Measurements from ENCODE around the gene GSTO2.
A peak's percentile ranks its signal among the peaks of the same experiment; 100 is the strongest.

Gene GSTO2

GRCh38 chr10:104327745-104328645 is 59.0 kb downstream of the GSTO2 start:
- Histone ChIP-seq H3K79me2 (peaks cover 22% of the 10 kb centered on the region), H3K9ac (no peak overlapping the region), H3K4me2 (ENCODE audit: low read length) (no peak overlapping the region), H3K27me3 (ENCODE audit: control insufficient read depth, insufficient read depth, low read length) (no peaks in the 10 kb centered on the region), H3K4me1 (peaks cover 2% of the 10 kb centered on the region), H3K4me3 (ENCODE audit: low read depth, low read length) (no peak overlapping the region), H2AFZ (no peak overlapping the region), H3K27ac (peak overlapping the region; percentile 42), H3K9me3 (ENCODE audit: control insufficient read depth, low read length) (no peaks in the 10 kb centered on the region), H3K36me3 (ENCODE audit: control insufficient read depth, insufficient read depth, low read length) (no peaks in the 10 kb centered on the region)
- TF ChIP-seq CTCF (IDR thresholded peaks at IDR 0.05): no peak

- H3K9ac ChIP-seq: no peak overlapping the region
Measured at GRCh38 chr10:104328646-104328895, 59.6 kb downstream of the GSTO2 start.

GRCh38 chr10:104328896-104329710 is 60.1 kb downstream of the GSTO2 start:
- peak overlapping the region; percentile 49 for H3K27ac ChIP-seq
- H3K4me3 ChIP-seq (ENCODE audit: low read depth, low read length): no peak overlapping the region
- no peak overlapping the region for H3K9ac ChIP-seq
- peaks cover 24% of the 10 kb centered on the region for H3K79me2 ChIP-seq
- H3K9me3 ChIP-seq (ENCODE audit: control insufficient read depth, low read length): no peaks in the 10 kb centered on the region
- H3K36me3 ChIP-seq (ENCODE audit: control insufficient read depth, insufficient read depth, low read length): no peaks in the 10 kb centered on the region
- TF ChIP-seq CTCF (IDR thresholded peaks at IDR 0.05): no peak
- peaks cover 2% of the 10 kb centered on the region for H3K4me1 ChIP-seq
- H3K27me3 ChIP-seq (ENCODE audit: control insufficient read depth, insufficient read depth, low read length): no peaks in the 10 kb centered on the region
- H3K4me2 ChIP-seq (ENCODE audit: low read length): no peak overlapping the region
- H2AFZ ChIP-seq: no peak overlapping the region

More at GRCh38 chr10:104328646-104328895, 59.6 kb downstream of the GSTO2 start:
- TF ChIP-seq CTCF (IDR thresholded peaks at IDR 0.05): no peak
- no peaks in the 10 kb centered on the region for H3K9me3 ChIP-seq (ENCODE audit: control insufficient read depth, low read length)
- no peak overlapping the region for H3K4me3 ChIP-seq (ENCODE audit: low read depth, low read length)
- H3K4me2 ChIP-seq (ENCODE audit: low read length): no peak overlapping the region
- peak overlapping the region; percentile 42 for H3K27ac ChIP-seq
- no peaks in the 10 kb centered on the region for H3K36me3 ChIP-seq (ENCODE audit: control insufficient read depth, insufficient read depth, low read length)
- no peak overlapping the region for H2AFZ ChIP-seq
- H3K79me2 ChIP-seq: peaks cover 22% of the 10 kb centered on the region
- peaks cover 2% of the 10 kb centered on the region for H3K4me1 ChIP-seq
- no peaks in the 10 kb centered on the region for H3K27me3 ChIP-seq (ENCODE audit: control insufficient read depth, insufficient read depth, low read length)

- Histone ChIP-seq H3K4me3 (ENCODE audit: low read depth, low read length) (no peak overlapping the region), H3K79me2 (peaks cover 29% of the 10 kb centered on the region), H3K27ac (peak overlapping the region; percentile 51), H3K9me3 (ENCODE audit: control insufficient read depth, low read length) (no peaks in the 10 kb centered on the region), H3K27me3 (ENCODE audit: control insufficient read depth, insufficient read depth, low read length) (no peaks in the 10 kb centered on the region), H3K36me3 (ENCODE audit: control insufficient read depth, insufficient read depth, low read length) (no peaks in the 10 kb centered on the region), H3K9ac (no peak overlapping the region), H3K4me2 (ENCODE audit: low read length) (no peak overlapping the region), H3K4me1 (peaks cover 2% of the 10 kb centered on the region), H2AFZ (no peak overlapping the region)
- no peak for TF ChIP-seq CTCF (IDR thresholded peaks at IDR 0.05)
Measured at GRCh38 chr10:104329735-104330134, 60.8 kb downstream of the GSTO2 start.
